Transverse colon (tissue), 3 donors: ENCODE results near the gene MRFAP1.

ENCODE experiments used
- CTCF ChIP-seq, 5 experiments: fragments of 200-600 bp in 3 of 5; fragments of 450-650 bp in 2 of 5; sonication (generic) in 3 of 5; IDR thresholded peaks; 1 replicate in 2 of 5; 2 replicates in 3 of 5; pipeline ENCODE4 v1.5.1; 2016 to 2017; ENCODE audit warnings: antibody characterized with exemption in 5 of 5, inconsistent platforms in 3 of 5, mild to moderate bottlenecking in 2 of 5, moderate library complexity in 1 of 5
- EP300 ChIP-seq: sonication (generic); formaldehyde crosslinking; IDR thresholded peaks from one replicate; pipeline ENCODE4 v1.6.1; 2017; ENCODE audit warnings: antibody characterized with exemption, low read depth
- POLR2A ChIP-seq: fragments of 450-650 bp; IDR thresholded peaks from one replicate; pipeline ENCODE4 v1.6.1; 2016; ENCODE audit warnings: antibody characterized with exemption, mild to moderate bottlenecking, moderate library complexity

GRCh38 chr4:6665320-6665654, 24.8 kb downstream of the MRFAP1 start:
- TF ChIP-seq POLR2A (no peak), EP300 (no peak), CTCF (IDR thresholded peaks at IDR 0.05) (no peak)
